ENCODE data around the gene FRMPD4. TPM values are rescaled to one million over a fixed set of nuclear protein-coding genes. Genes with fewer than 3 reads are reported as not detected.

FRMPD4 gene
- total RNA-seq, 3 donors from 2014 or later = 0.06 to 3.4 (median 0.34) TPM

GRCh38 chrX:12234534-12235329 lies 96.5 kb downstream of the FRMPD4 start:
- Histone ChIP-seq H3K36me3 (ENCODE audit: low read depth) (no peaks in the 10 kb centered on the region), H3K4me1 (ENCODE audit: low read depth) (no peaks in the 10 kb centered on the region), H3K4me3 (no peak overlapping the region), H3K9me3 (no peaks in the 10 kb centered on the region)
- DNase-seq = no peak
- intact Hi-C loops (cut with DNase I, micrococcal nuclease) = no loop called here
- no peak for ATAC-seq
- no peak for TF ChIP-seq CTCF (IDR thresholded peaks at IDR 0.05)

GRCh38 chrX:12236156-12236555 lies 97.9 kb downstream of the FRMPD4 start:
- Histone ChIP-seq H3K9me3 (no peaks in the 10 kb centered on the region), H3K4me3 (no peak overlapping the region), H3K4me1 (ENCODE audit: low read depth) (no peaks in the 10 kb centered on the region), H3K36me3 (ENCODE audit: low read depth) (no peaks in the 10 kb centered on the region)
- intact Hi-C loops (cut with DNase I, micrococcal nuclease) = no loop called here
- ATAC-seq (no peak), DNase-seq (no peak)
- TF ChIP-seq CTCF (IDR thresholded peaks at IDR 0.05) = no peak

GRCh38 chrX:12237131-12237530 lies 98.9 kb downstream of the FRMPD4 start:
- Histone ChIP-seq H3K36me3 (ENCODE audit: low read depth) (no peaks in the 10 kb centered on the region), H3K4me1 (ENCODE audit: low read depth) (no peaks in the 10 kb centered on the region), H3K4me3 (no peak overlapping the region), H3K9me3 (no peaks in the 10 kb centered on the region)
- ATAC-seq (no peak), DNase-seq (no peak)
- intact Hi-C loops (cut with DNase I, micrococcal nuclease) = no loop called here
- no peak for TF ChIP-seq CTCF (IDR thresholded peaks at IDR 0.05)

GRCh38 chrX:12237771-12238170 lies 99.5 kb downstream of the FRMPD4 start:
- Histone ChIP-seq H3K36me3 (ENCODE audit: low read depth) (no peaks in the 10 kb centered on the region), H3K9me3 (no peaks in the 10 kb centered on the region), H3K4me3 (no peak overlapping the region), H3K4me1 (ENCODE audit: low read depth) (no peaks in the 10 kb centered on the region)
- DNase-seq = no peak
- no peak for ATAC-seq
- intact Hi-C loops (cut with DNase I, micrococcal nuclease) = no loop called here
- TF ChIP-seq CTCF (IDR thresholded peaks at IDR 0.05) = no peak

GRCh38 chrX:12239356-12240082 lies 101.2 kb downstream of the FRMPD4 start:
- H3K4me3 ChIP-seq = no peak overlapping the region
- H3K4me1 ChIP-seq (ENCODE audit: low read depth) = no peaks in the 10 kb centered on the region
- TF ChIP-seq CTCF (IDR thresholded peaks at IDR 0.05) = no peak
- no peak for DNase-seq
- H3K36me3 ChIP-seq (ENCODE audit: low read depth) = no peaks in the 10 kb centered on the region
- intact Hi-C loops (cut with DNase I, micrococcal nuclease) = no loop called here
- H3K9me3 ChIP-seq = no peaks in the 10 kb centered on the region
- ATAC-seq = no peak
